WTC11 (cell line): ENCODE results near the gene TMEM204. TPM values are rescaled to one million over a fixed set of nuclear protein-coding genes. Genes with fewer than 3 reads are reported as not detected.

Experiments used
- ATAC-seq: fragments of 200-7000 bp; cut with Tn5 transposase; 2 replicates; pipeline ENCODE4 v1.10.0; 2021; ENCODE audit warnings: mild to moderate bottlenecking, moderate library complexity
- CTCF ChIA-PET: fragments of 300-600 bp; sonication (Branson Sonifier 250); formaldehyde crosslinking; loops from one replicate; lab custom pipeline; 2021; ENCODE audit warnings: antibody characterized with exemption; lab: Charles Lee
- POLR2A ChIA-PET: fragments of 350-600 bp; sonication (Branson Sonifier 250); formaldehyde crosslinking; loops from one replicate; lab custom pipeline; 2021; ENCODE audit warnings: antibody characterized with exemption; lab: Charles Lee
- DNase-seq: peaks from one replicate; pipeline ENCODE4 v3.0.0; 2021; ENCODE audit warnings: low spot score
- H3K27ac Mint-ChIP-seq: 2 replicates; pipeline ENCODE4 v1.8.0; 2021; ENCODE audit warnings: mixed read lengths
- H3K27me3 Mint-ChIP-seq: 2 replicates; pipeline ENCODE4 v1.8.0; 2021; ENCODE audit warnings: low read depth, mild to moderate bottlenecking, moderate library complexity, mixed read lengths
- H3K36me3 Mint-ChIP-seq: 2 replicates; pipeline ENCODE4 v1.8.0; 2021; ENCODE audit warnings: mixed read lengths
- H3K4me1 Mint-ChIP-seq: 2 replicates; pipeline ENCODE4 v1.8.0; 2022; ENCODE audit warnings: mixed read lengths
- H3K4me3 Mint-ChIP-seq: 2 replicates; pipeline ENCODE4 v1.8.0; 2021; ENCODE audit warnings: mild to moderate bottlenecking, moderate library complexity, mixed read lengths
- H3K9me3 Mint-ChIP-seq: 2 replicates; pipeline ENCODE4 v1.8.0; 2021; ENCODE audit warnings: mixed read lengths
- ELF4 ChIP-seq: sonication (generic); formaldehyde crosslinking; IDR thresholded peaks from 2 replicates; pipeline ENCODE4 v1.8.1; 2022; ENCODE audit warnings: low read depth, mild to moderate bottlenecking, moderate library complexity, missing genetic modification reagents
- ETV6 ChIP-seq: sonication (generic); formaldehyde crosslinking; IDR thresholded peaks from 2 replicates; pipeline ENCODE4 v1.8.1; 2022; ENCODE audit warnings: mild to moderate bottlenecking, missing genetic modification reagents
- FOXP1 ChIP-seq: sonication (generic); formaldehyde crosslinking; IDR thresholded peaks from 2 replicates; pipeline ENCODE4 v1.8.0; 2022; ENCODE audit warnings: missing genetic modification reagents, mild to moderate bottlenecking, moderate library complexity, borderline replicate concordance
- GABPB1 ChIP-seq: sonication (generic); formaldehyde crosslinking; IDR thresholded peaks from 2 replicates; pipeline ENCODE4 v1.8.1; 2023; ENCODE audit warnings: mild to moderate bottlenecking, missing genetic modification reagents
- GTF2I ChIP-seq: fragments of 250-450 bp; sonication (Bioruptor Pico); conservative IDR thresholded peaks from 2 replicates; pipeline ENCODE4 v1.4.0; 2021; ENCODE audit warnings: mild to moderate bottlenecking
- total RNA-seq: library from RNA; stranded (reverse); gene quantifications from 3 replicates; pipeline ENCODE4 v1.2.3, GENCODE V29; 2021
- TF ChIP-seq, protein P1 (sequence below): sonication (generic); formaldehyde crosslinking; IDR thresholded peaks from 2 replicates; pipeline ENCODE4 v1.8.0; 2023; ENCODE audit warnings: missing genetic modification reagents, mild to moderate bottlenecking, borderline replicate concordance
- TF ChIP-seq, protein P2 (sequence below): fragments of 250-450 bp; sonication (Bioruptor Pico); IDR thresholded peaks from 2 replicates; pipeline ENCODE4 v1.9.0; 2021; ENCODE audit warnings: mild to moderate bottlenecking
- TF ChIP-seq, protein P3 (sequence below): sonication (generic); formaldehyde crosslinking; IDR thresholded peaks from 2 replicates; pipeline ENCODE4 v1.8.0; 2023; ENCODE audit warnings: missing genetic modification reagents
- TF ChIP-seq, protein P4 (sequence below): sonication (generic); formaldehyde crosslinking; IDR thresholded peaks from 2 replicates; pipeline ENCODE4 v1.8.1; 2022; ENCODE audit warnings: mild to moderate bottlenecking, missing genetic modification reagents, moderate library complexity, borderline replicate concordance
- TF ChIP-seq, protein P5 (sequence below): sonication (generic); formaldehyde crosslinking; IDR thresholded peaks from 2 replicates; pipeline ENCODE4 v1.8.0; 2023; ENCODE audit warnings: mild to moderate bottlenecking, missing genetic modification reagents

Gene TMEM204
- total RNA-seq, 1 experiment from 2014 or later, result 0.35 TPM

DNA sequence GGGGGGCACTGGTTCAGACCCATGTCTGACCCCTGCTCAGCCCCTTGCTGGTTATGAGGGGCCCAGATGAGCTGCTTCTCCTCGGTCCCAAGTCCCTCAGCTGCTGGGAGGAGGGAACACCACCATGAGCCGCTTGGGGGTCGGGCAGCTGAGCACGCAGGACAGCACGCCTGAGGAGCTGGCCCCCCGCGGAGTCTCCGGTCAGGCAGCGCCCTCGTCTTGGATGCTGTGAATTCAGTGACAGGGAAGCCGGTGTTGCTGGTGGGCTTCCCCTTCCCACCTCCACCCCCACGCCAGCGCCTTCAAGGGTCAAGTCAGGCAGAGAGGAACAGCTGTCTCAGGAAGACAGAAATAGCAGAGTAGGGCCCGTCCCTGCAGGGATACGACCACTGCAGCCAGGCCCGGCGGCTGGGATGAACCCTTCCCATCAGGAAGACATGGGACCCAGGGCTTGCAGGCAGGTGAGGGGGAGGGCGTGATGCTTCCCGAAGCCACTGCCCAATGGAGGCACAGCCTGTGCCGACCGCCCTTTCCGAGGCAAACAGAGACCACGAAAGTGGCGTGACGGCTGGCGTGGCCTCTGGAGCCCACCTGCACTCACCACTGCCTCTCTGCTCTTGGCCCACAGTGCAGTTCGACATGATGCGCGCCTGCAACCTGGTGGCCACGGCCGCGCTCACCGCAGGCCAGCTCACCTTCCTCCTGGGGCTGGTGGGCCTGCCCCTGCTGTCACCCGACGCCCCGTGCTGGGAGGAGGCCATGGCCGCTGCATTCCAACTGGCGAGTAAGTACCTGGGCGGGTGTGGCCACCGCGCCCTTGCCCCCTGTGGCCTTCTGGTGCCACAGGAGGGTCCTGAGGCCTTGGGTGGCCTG is 8.1 kb downstream of the TMEM204 start (continued):
- TF ChIP-seq, protein P1, sequence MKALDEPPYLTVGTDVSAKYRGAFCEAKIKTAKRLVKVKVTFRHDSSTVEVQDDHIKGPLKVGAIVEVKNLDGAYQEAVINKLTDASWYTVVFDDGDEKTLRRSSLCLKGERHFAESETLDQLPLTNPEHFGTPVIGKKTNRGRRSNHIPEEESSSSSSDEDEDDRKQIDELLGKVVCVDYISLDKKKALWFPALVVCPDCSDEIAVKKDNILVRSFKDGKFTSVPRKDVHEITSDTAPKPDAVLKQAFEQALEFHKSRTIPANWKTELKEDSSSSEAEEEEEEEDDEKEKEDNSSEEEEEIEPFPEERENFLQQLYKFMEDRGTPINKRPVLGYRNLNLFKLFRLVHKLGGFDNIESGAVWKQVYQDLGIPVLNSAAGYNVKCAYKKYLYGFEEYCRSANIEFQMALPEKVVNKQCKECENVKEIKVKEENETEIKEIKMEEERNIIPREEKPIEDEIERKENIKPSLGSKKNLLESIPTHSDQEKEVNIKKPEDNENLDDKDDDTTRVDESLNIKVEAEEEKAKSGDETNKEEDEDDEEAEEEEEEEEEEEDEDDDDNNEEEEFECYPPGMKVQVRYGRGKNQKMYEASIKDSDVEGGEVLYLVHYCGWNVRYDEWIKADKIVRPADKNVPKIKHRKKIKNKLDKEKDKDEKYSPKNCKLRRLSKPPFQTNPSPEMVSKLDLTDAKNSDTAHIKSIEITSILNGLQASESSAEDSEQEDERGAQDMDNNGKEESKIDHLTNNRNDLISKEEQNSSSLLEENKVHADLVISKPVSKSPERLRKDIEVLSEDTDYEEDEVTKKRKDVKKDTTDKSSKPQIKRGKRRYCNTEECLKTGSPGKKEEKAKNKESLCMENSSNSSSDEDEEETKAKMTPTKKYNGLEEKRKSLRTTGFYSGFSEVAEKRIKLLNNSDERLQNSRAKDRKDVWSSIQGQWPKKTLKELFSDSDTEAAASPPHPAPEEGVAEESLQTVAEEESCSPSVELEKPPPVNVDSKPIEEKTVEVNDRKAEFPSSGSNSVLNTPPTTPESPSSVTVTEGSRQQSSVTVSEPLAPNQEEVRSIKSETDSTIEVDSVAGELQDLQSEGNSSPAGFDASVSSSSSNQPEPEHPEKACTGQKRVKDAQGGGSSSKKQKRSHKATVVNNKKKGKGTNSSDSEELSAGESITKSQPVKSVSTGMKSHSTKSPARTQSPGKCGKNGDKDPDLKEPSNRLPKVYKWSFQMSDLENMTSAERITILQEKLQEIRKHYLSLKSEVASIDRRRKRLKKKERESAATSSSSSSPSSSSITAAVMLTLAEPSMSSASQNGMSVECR (CRISPR knock-in tag), result no peak
- TF ChIP-seq GTF2I (CRISPR knock-in tag), result no peak
- no peak for TF ChIP-seq FOXP1 (CRISPR knock-in tag)
- TF ChIP-seq, all 79 proteins: peak for 0

DNA sequence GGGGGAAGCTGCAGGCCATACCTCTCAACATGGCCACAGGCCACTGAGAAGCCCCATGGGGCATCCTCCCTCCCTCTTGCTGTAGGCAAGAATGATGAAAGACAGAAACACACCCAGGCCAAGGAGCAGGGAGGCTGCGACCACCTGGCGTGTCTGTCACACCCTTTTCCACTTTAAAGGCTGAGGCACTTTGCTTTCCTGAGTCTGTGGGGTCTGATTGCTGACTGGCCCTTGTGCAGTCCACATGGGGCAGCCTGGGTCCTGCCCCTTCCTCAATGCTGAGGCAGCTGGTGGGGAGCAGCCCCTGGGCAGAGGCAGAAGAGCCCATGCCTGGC is 8.7 kb downstream of the TMEM204 start:
- H3K27me3 Mint-ChIP-seq, result no peaks in the 10 kb centered on the region
- no peak overlapping the region for H3K4me3 Mint-ChIP-seq
- H3K27ac Mint-ChIP-seq, result peak overlapping the region; percentile 53; the same call in 1 of the 2 replicates
- CTCF ChIA-PET, result no interaction called here
- ATAC-seq, result no peak
- H3K4me1 Mint-ChIP-seq, result peaks cover 3% of the 10 kb centered on the region; the same call in 1 of the 2 replicates
- H3K36me3 Mint-ChIP-seq, result no peaks in the 10 kb centered on the region
- TF ChIP-seq, protein P2, sequence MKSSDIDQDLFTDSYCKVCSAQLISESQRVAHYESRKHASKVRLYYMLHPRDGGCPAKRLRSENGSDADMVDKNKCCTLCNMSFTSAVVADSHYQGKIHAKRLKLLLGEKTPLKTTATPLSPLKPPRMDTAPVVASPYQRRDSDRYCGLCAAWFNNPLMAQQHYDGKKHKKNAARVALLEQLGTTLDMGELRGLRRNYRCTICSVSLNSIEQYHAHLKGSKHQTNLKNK (CRISPR knock-in tag), result no peak
- TF ChIP-seq ELF4 (no peak), GABPB1 (CRISPR knock-in tag) (no peak), ETV6 (CRISPR knock-in tag) (no peak)
- TF ChIP-seq, protein P3, sequence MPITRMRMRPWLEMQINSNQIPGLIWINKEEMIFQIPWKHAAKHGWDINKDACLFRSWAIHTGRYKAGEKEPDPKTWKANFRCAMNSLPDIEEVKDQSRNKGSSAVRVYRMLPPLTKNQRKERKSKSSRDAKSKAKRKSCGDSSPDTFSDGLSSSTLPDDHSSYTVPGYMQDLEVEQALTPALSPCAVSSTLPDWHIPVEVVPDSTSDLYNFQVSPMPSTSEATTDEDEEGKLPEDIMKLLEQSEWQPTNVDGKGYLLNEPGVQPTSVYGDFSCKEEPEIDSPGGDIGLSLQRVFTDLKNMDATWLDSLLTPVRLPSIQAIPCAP (CRISPR knock-in tag), result no peak
- TF ChIP-seq, protein P4, sequence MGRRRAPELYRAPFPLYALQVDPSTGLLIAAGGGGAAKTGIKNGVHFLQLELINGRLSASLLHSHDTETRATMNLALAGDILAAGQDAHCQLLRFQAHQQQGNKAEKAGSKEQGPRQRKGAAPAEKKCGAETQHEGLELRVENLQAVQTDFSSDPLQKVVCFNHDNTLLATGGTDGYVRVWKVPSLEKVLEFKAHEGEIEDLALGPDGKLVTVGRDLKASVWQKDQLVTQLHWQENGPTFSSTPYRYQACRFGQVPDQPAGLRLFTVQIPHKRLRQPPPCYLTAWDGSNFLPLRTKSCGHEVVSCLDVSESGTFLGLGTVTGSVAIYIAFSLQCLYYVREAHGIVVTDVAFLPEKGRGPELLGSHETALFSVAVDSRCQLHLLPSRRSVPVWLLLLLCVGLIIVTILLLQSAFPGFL (CRISPR knock-in tag), result no peak
- TF ChIP-seq, protein P1 (CRISPR knock-in tag), result no peak
- TF ChIP-seq, protein P5, sequence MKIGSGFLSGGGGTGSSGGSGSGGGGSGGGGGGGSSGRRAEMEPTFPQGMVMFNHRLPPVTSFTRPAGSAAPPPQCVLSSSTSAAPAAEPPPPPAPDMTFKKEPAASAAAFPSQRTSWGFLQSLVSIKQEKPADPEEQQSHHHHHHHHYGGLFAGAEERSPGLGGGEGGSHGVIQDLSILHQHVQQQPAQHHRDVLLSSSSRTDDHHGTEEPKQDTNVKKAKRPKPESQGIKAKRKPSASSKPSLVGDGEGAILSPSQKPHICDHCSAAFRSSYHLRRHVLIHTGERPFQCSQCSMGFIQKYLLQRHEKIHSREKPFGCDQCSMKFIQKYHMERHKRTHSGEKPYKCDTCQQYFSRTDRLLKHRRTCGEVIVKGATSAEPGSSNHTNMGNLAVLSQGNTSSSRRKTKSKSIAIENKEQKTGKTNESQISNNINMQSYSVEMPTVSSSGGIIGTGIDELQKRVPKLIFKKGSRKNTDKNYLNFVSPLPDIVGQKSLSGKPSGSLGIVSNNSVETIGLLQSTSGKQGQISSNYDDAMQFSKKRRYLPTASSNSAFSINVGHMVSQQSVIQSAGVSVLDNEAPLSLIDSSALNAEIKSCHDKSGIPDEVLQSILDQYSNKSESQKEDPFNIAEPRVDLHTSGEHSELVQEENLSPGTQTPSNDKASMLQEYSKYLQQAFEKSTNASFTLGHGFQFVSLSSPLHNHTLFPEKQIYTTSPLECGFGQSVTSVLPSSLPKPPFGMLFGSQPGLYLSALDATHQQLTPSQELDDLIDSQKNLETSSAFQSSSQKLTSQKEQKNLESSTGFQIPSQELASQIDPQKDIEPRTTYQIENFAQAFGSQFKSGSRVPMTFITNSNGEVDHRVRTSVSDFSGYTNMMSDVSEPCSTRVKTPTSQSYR (CRISPR knock-in tag), result no peak
- POLR2A ChIA-PET, result no interaction called here
- no peaks in the 10 kb centered on the region for H3K9me3 Mint-ChIP-seq
- DNase-seq, result no peak
